ENCODE results near the gene BANF2. TPM values are rescaled to one million over a fixed set of nuclear protein-coding genes. Genes with fewer than 3 reads are reported as not detected.

BANF2 gene
- total and polyA plus RNA-seq, 2 of the 13 experiments (the other 11 are each of a cell fraction or from before 2014, with no cell fraction given), result 0.35 TPM; not detected in 1

- TF ChIP-seq, protein P1, sequence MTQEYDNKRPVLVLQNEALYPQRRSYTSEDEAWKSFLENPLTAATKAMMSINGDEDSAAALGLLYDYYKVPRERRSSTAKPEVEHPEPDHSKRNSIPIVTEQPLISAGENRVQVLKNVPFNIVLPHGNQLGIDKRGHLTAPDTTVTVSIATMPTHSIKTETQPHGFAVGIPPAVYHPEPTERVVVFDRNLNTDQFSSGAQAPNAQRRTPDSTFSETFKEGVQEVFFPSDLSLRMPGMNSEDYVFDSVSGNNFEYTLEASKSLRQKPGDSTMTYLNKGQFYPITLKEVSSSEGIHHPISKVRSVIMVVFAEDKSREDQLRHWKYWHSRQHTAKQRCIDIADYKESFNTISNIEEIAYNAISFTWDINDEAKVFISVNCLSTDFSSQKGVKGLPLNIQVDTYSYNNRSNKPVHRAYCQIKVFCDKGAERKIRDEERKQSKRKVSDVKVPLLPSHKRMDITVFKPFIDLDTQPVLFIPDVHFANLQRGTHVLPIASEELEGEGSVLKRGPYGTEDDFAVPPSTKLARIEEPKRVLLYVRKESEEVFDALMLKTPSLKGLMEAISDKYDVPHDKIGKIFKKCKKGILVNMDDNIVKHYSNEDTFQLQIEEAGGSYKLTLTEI (CRISPR knock-in tag; conservative IDR thresholded peaks at IDR 0.05), result no peak
- no peak for TF ChIP-seq SAFB2 (CRISPR knock-in tag; IDR thresholded peaks at IDR 0.05; ENCODE audit: borderline replicate concordance, low read depth)
- TF ChIP-seq ZSCAN9 (CRISPR knock-in tag; IDR thresholded peaks at IDR 0.05; ENCODE audit: borderline replicate concordance), result no peak
- no peak; the same call in 1 of the 2 replicates for TF ChIP-seq RARA (CRISPR knock-in tag; IDR thresholded peaks at IDR 0.05)
- TF ChIP-seq ZSCAN25 (CRISPR knock-in tag; IDR thresholded peaks at IDR 0.05), result no peak
- no peak for TF ChIP-seq ZNF431 (CRISPR knock-in tag; IDR thresholded peaks at IDR 0.05; ENCODE audit: borderline replicate concordance, low read depth)
- TF ChIP-seq ZNF605 (CRISPR knock-in tag; IDR thresholded peaks at IDR 0.05), result no peak; the same call in none of the 2 replicates
- no peak for TF ChIP-seq YEATS4 (CRISPR knock-in tag; IDR thresholded peaks at IDR 0.05; ENCODE audit: borderline replicate concordance)
- TF ChIP-seq ATRX (CRISPR knock-in tag; IDR thresholded peaks at IDR 0.05; ENCODE audit: borderline replicate concordance), result no peak
- TF ChIP-seq ZFX (CRISPR knock-in tag; IDR thresholded peaks at IDR 0.05; ENCODE audit: low read depth), result no peak
- no peak for TF ChIP-seq ZNF746 (CRISPR knock-in tag; IDR thresholded peaks at IDR 0.05)
- TF ChIP-seq MAFK (conservative IDR thresholded peaks at IDR 0.05 in 1 of 2, IDR thresholded peaks at IDR 0.05 in 1 of 2; ENCODE audit: low read length in 2 of 2), result no peak
- TF ChIP-seq, protein P2, sequence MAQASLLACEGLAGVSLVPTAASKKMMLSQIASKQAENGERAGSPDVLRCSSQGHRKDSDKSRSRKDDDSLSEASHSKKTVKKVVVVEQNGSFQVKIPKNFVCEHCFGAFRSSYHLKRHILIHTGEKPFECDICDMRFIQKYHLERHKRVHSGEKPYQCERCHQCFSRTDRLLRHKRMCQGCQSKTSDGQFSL (CRISPR knock-in tag; IDR thresholded peaks at IDR 0.05), result no peak
- TF ChIP-seq ZNF674 (CRISPR knock-in tag; IDR thresholded peaks at IDR 0.05; ENCODE audit: low read depth), result no peak
- no peak for TF ChIP-seq SIX4 (CRISPR knock-in tag; IDR thresholded peaks at IDR 0.05)
- peak; percentile 1; the same call in 1 of the 2 replicates for TF ChIP-seq ZSCAN21 (CRISPR knock-in tag; IDR thresholded peaks at IDR 0.05; ENCODE audit: borderline replicate concordance)
- TF ChIP-seq ZNF660 (CRISPR knock-in tag; IDR thresholded peaks at IDR 0.05; ENCODE audit: borderline replicate concordance, low read depth), result no peak
- TF ChIP-seq, protein P3, sequence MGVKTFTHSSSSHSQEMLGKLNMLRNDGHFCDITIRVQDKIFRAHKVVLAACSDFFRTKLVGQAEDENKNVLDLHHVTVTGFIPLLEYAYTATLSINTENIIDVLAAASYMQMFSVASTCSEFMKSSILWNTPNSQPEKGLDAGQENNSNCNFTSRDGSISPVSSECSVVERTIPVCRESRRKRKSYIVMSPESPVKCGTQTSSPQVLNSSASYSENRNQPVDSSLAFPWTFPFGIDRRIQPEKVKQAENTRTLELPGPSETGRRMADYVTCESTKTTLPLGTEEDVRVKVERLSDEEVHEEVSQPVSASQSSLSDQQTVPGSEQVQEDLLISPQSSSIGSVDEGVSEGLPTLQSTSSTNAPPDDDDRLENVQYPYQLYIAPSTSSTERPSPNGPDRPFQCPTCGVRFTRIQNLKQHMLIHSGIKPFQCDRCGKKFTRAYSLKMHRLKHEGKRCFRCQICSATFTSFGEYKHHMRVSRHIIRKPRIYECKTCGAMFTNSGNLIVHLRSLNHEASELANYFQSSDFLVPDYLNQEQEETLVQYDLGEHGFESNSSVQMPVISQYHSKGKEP (CRISPR knock-in tag; IDR thresholded peaks at IDR 0.05), result no peak
- TF ChIP-seq ZNF839 (CRISPR knock-in tag; IDR thresholded peaks at IDR 0.05; ENCODE audit: borderline replicate concordance), result no peak
- no peak for TF ChIP-seq ZNF274 (CRISPR knock-in tag; IDR thresholded peaks at IDR 0.05)
- no peak for TF ChIP-seq ZBTB33 (CRISPR knock-in tag; IDR thresholded peaks at IDR 0.05)
- TF ChIP-seq NFYC (CRISPR knock-in tag; IDR thresholded peaks at IDR 0.05), result no peak
- TF ChIP-seq MTA1 (CRISPR knock-in tag; IDR thresholded peaks at IDR 0.05; ENCODE audit: borderline replicate concordance), result no peak
- no peak for TF ChIP-seq KLF16 (CRISPR knock-in tag; IDR thresholded peaks at IDR 0.05)
- TF ChIP-seq ZNF547 (CRISPR knock-in tag; IDR thresholded peaks at IDR 0.05), result no peak
These were observed 16.9 kb upstream of the BANF2 start (continued) for GRCh38 chr20:17682889-17683198.

All from HepG2 (cell line).